DMS153 (cell line): Measurements from ENCODE around the gene STRA6.
"Not testable (repeated sequence)": the region's sequence is repeated elsewhere in the genome, so short reads cannot be mapped to it uniquely, and the experiment has no call there.

Experiments used
- DNase-seq: peaks from one replicate; lab custom pipeline; 2025; lab: John Stamatoyannopoulos, UW

Gene STRA6

GRCh38 chr15:74179983-74180880 is 22.4 kb downstream of the STRA6 start:
- DNase-seq: no peak

GRCh38 chr15:74179101-74179841 is 23.3 kb downstream of the STRA6 start:
- DNase-seq: no peak

GRCh38 chr15:74178326-74179100 is 24.1 kb downstream of the STRA6 start:
- DNase-seq: no peak

GRCh38 chr15:74176262-74177214 is 26.0 kb downstream of the STRA6 start:
- DNase-seq: no peak

GRCh38 chr15:74175271-74176191 is 27.1 kb downstream of the STRA6 start:
- no peak for DNase-seq

- no peak for DNase-seq
Observed at GRCh38 chr15:74174958-74175253, 27.7 kb downstream of the STRA6 start.

GRCh38 chr15:74174219-74174957 is 28.2 kb downstream of the STRA6 start:
- DNase-seq: no peak

- no peak for DNase-seq
Observed at GRCh38 chr15:74173380-74174218, 29.0 kb downstream of the STRA6 start, which contains the start of gene ISLR. TSS of gene ISLR (plus strand) at chr15:74173710. CDS start at chr15:74174859, 1,149 bp downstream.

- DNase-seq: no peak
Observed at GRCh38 chr15:74172701-74173379, 29.7 kb downstream of the STRA6 start.

GRCh38 chr15:74171965-74172541 is 30.5 kb downstream of the STRA6 start:
- no peak for DNase-seq

- no peak for DNase-seq
Observed at GRCh38 chr15:74170875-74171578, 31.6 kb downstream of the STRA6 start.

GRCh38 chr15:74170071-74170844 is 32.3 kb downstream of the STRA6 start:
- no peak for DNase-seq

GRCh38 chr15:74168711-74169126 is 33.9 kb downstream of the STRA6 start:
- no peak for DNase-seq

GRCh38 chr15:74167891-74168331 is 34.7 kb downstream of the STRA6 start:
- no peak for DNase-seq

GRCh38 chr15:74165461-74165860 is 37.1 kb downstream of the STRA6 start:
- no peak for DNase-seq

GRCh38 chr15:74162195-74162536 is 40.4 kb downstream of the STRA6 start:
- DNase-seq: not testable (repeated sequence)
